ENCODE data around the gene IQGAP2.

IQGAP2 gene

DNA sequence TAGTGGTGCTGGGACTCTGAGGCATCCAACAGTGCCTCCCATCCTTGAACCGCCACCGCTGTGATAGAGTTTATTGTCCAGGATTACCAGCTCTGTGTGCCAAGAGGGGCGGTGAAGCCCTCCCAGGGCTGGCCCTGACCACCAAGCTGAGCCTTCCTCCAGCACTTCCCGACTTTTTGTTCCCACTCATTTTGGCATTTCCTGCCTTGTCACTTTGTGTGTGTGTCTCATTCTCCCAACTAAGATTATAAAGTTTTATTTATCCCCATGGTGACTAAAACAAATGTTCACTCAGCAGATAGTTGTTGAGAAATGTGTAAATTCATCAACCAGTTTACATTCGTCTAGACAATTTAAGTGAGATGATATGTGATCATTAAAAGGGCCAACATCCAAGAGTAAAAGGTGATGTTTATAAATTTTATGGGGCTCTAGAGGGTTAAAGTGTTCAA, 315.3 kb downstream of the IQGAP2 start:
- in situ Hi-C loops (cut with HindIII; ENCODE audit: low pct_ligation_motif_present, low sequenced_read_pairs), result no loop called here
- peak overlapping the region; percentile 98 for H3K4me3 ChIP-seq (ENCODE audit: low read depth, low read length)
- peak overlapping the region; percentile 87 for H3K27ac ChIP-seq

DNA sequence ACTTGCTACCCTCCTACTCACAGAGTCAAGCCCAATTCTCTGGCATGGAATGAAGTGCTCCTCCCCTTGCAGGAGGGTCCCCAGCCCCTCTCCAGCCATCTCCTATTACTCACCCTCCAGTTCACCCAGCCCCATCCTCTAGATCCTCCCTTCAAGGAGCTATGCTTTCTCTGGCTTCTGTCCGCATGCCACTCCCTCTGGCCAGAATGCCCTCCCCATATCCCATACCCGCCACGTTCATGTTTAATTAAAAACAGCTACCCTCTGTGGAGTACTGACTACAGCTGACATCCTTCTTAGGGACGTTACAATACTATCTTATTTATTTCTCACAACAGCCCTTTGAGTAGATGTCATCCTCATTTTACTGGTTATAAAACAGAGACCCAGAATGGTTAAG, 315.8 kb downstream of the IQGAP2 start:
- Histone ChIP-seq H3K4me3 (ENCODE audit: low read depth, low read length) (peak overlapping the region; percentile 98), H3K36me3 (replicated peaks) (no peaks in the 10 kb centered on the region), H3K27me3 (replicated peaks) (no peaks in the 10 kb centered on the region), H3K27ac (peak overlapping the region; percentile 16)
- TF ChIP-seq CTCF (IDR thresholded peaks at IDR 0.05; ENCODE audit: low read depth, low read length, missing control alignments), result no peak
- in situ Hi-C loops (cut with HindIII; ENCODE audit: low pct_ligation_motif_present, low sequenced_read_pairs), result no loop called here
- DNase-seq, result no peak

More for the DNA sequence above, 315.3 kb downstream of the IQGAP2 start:
- DNase-seq, result peak; percentile 56
- TF ChIP-seq CTCF (IDR thresholded peaks at IDR 0.05; ENCODE audit: low read depth, low read length, missing control alignments), result no peak
- no peaks in the 10 kb centered on the region for H3K27me3 ChIP-seq (replicated peaks)
- no peaks in the 10 kb centered on the region for H3K36me3 ChIP-seq (replicated peaks)

DNA sequence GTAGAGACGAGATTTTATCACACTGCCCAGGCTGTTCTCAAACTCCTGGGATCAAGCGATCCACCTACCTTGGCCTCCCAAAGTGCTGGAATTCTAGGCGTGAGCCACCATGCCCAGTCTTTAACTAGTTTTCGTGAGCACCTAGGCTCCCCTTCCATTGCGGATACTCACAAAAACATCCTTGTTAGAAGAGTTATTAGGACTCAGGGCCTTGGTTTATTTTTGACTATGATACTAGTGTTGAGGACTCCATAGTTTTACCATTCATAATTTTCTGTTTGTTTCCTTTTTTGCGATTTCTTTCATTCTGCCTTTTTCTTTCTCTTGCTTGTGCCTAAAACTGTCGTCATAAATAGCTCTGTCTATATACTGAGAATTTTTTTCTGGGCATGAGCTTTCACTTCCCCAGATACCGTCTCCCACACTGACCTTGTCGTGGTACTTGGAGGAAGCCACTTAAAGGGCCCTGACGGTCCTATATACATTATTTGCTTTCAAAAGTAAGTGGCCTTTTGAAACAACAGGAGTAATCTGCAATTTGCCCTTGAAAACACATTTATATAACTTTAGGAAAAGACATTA, 318.0 kb downstream of the IQGAP2 start:
- Histone ChIP-seq H3K27me3 (replicated peaks) (no peaks in the 10 kb centered on the region), H3K36me3 (replicated peaks) (no peaks in the 10 kb centered on the region), H3K4me3 (ENCODE audit: low read depth, low read length) (no peak overlapping the region), H3K27ac (no peak overlapping the region)
- in situ Hi-C loops (cut with HindIII; ENCODE audit: low pct_ligation_motif_present, low sequenced_read_pairs), result no loop called here
- no peak for DNase-seq
- no peak for TF ChIP-seq CTCF (IDR thresholded peaks at IDR 0.05; ENCODE audit: low read depth, low read length, missing control alignments)

DNA sequence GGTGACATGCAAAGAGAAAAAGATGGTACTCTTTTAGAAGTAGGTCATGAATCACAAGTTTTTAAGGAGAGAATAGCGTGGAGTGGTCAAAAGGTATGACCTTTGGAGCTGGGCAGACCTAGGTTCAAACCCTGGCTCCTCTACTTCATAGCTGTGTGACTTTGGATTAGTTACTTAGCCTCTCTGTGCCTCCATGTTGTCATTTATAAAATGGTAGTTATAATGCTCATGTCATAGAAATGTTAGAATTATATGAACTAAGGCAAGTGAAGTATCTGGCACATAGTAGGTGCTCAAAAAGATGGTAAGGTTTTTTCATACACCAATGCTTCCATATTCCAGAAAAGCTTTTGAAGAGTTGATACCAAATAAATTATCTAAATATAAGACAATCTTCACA, 320.2 kb downstream of the IQGAP2 start:
- Histone ChIP-seq H3K27me3 (replicated peaks) (no peaks in the 10 kb centered on the region), H3K4me3 (ENCODE audit: low read depth, low read length) (no peak overlapping the region), H3K36me3 (replicated peaks) (peaks cover 4% of the 10 kb centered on the region), H3K27ac (peak overlapping the region; percentile 11)
- DNase-seq, result no peak
- TF ChIP-seq CTCF (IDR thresholded peaks at IDR 0.05; ENCODE audit: low read depth, low read length, missing control alignments), result no peak
- in situ Hi-C loops (cut with HindIII; ENCODE audit: low pct_ligation_motif_present, low sequenced_read_pairs), result no loop called here

- in situ Hi-C loops (cut with HindIII; ENCODE audit: low pct_ligation_motif_present, low sequenced_read_pairs), result no loop called here
These were observed 320.8 kb downstream of the IQGAP2 start for GRCh38 chr5:76723906-76724305.

More at GRCh38 chr5:76723906-76724305, 320.8 kb downstream of the IQGAP2 start:
- H3K27me3 ChIP-seq (replicated peaks), result no peaks in the 10 kb centered on the region
- H3K27ac ChIP-seq, result peak overlapping the region; percentile 74
- H3K36me3 ChIP-seq (replicated peaks), result peaks cover 4% of the 10 kb centered on the region
- no peak for TF ChIP-seq CTCF (IDR thresholded peaks at IDR 0.05; ENCODE audit: low read depth, low read length, missing control alignments)
- DNase-seq, result no peak
- no peak overlapping the region for H3K4me3 ChIP-seq (ENCODE audit: low read depth, low read length)

Measured in brain microvascular endothelial cell (primary cell).